ENCODE measurements around the gene LNX1. TPM values are rescaled to one million over a fixed set of nuclear protein-coding genes. Genes with fewer than 3 reads are reported as not detected.

LNX1 gene
- total RNA-seq (2014; rRNA removed; shearing (Covaris generic)), result 5.0 and 5.3 TPM in 2 replicates

- no peak for DNase-seq (ENCODE audit: low read depth)
Measured at GRCh38 chr4:53591372-53591892, at the start of gene LNX1. Gene LNX1 (minus strand): TSS chr4:53591486. CDS start chr4:53574002, 17,484 bp downstream.

- no peak for DNase-seq (ENCODE audit: low read depth)
Measured at GRCh38 chr4:53640576-53641453, 49.5 kb upstream of the LNX1 start.

GRCh38 chr4:53638919-53639318 lies 47.6 kb upstream of the LNX1 start:
- DNase-seq (ENCODE audit: low read depth), result no peak

DNA sequence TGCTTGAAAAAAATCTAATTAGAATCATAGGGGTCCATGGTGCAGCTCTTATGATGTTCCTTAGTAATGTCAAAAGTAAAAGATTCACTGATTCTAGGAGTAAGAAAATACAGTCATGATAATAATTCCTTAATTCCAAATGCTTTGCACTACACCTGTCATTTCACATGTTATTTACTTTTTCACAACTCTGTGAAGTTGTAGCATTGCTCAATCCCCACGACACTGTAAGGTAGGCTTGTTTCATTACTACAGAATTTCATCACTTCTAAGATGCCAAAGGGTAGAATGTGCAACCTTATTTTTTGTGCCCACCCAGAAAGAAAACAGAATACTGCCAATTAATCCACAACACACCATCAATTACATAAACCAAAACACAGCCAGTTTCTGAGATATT lies 46.1 kb upstream of the LNX1 start:
- no peak for DNase-seq (ENCODE audit: low read depth)

DNA sequence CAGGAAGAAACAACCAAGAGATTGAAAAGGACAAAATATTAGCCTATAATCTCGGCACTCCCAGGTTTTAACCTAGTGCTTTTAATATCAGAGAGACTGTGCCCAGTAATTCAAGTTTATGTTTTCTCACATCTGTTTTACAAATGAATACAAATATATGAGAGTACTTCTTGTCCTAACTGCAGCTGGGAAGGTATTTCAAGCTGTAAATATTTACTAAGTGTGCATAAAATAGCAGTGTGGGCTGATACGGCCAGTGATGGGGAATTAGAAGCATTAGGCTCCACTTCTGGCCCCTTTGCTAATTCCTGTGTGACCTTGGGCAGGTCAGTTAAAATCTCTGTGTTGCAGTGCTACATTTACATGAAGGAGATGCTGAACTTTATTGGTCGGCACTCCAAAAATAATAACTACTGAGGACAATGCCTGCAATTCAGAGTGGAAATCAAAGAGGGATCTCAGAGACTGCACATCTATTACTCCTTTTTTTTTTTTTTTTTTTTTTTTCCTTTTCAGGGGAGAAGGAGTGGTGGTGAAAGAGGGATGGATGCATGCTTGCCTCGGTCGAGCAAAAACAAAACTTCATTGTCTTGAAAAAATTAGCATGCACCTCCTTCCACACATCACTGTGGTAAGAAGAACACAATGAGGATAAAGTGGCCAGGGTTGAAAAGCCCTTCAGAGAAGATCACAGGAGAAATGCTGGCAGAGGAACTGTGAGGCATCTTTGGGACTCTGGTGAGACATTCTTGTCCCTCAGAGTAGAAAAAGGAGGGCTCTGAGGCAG lies 44.6 kb upstream of the LNX1 start:
- DNase-seq (ENCODE audit: low read depth), result no peak

- DNase-seq (ENCODE audit: low read depth), result peak; percentile 37
Measured at GRCh38 chr4:53633608-53634007, 42.3 kb upstream of the LNX1 start.

DNA sequence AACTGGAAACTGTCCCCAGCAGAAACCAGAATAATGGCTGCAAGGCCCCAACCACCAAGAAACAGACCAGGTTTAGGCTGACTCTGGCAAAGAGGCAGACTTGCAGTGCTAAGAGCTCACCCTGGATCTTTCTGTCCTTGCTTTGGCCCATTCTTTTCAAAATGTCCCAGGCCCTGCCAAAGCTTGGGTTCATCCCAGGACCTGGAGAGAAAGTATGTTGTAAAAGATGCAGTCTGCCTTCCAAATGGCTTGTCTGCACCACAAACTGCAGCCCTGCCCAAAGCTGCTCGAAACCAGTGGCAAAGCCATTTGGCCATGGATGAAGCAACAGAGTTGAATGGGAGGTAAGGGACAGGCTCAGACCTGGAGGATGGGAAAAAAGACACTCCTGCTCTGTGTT lies 38.0 kb upstream of the LNX1 start:
- no peak for DNase-seq (ENCODE audit: low read depth)

- DNase-seq (ENCODE audit: low read depth), result no peak
Measured at GRCh38 chr4:53626491-53626890, 35.2 kb upstream of the LNX1 start.

DNA sequence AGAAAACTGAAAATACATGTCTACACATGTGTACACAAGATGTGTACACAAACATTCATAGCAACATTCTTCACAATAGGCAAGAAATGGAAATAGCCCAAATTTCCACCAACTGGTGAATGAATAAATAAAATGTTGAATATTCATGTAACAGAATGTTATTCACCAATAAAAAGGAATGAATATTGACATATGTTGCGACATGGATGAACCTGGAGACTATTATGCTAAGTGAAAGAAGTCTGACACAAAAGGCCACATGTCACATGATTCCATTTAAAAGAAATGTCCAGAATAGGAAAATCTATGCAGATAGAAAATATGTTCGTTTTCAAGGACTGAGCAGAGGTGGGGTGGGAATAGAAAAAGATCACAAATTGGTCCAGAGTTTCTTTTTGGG lies 34.6 kb upstream of the LNX1 start:
- DNase-seq (ENCODE audit: low read depth), result no peak

- peak; percentile 58 for DNase-seq (ENCODE audit: low read depth)
Measured at GRCh38 chr4:53622739-53623151, 31.5 kb upstream of the LNX1 start.

- DNase-seq (ENCODE audit: low read depth), result no peak
Measured at GRCh38 chr4:53620956-53621355, 29.7 kb upstream of the LNX1 start.

DNA sequence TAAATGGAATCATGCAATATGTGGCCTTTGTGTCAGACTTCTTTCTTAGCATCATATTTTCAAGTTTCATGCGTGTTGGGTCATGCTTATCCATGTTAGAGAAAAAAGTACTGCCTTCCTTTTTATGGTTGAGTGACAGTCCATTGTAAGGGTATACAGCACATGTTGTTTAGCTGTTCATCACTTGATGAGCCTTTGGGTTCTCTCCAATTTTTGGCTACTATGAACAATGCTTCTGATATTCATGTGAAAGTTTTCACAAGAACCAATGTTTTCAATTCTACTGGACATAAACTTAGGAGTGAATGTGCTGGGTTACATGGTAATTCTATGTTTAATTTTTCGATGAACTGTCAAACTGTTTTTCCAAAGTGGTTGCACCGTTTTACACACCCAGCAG lies 28.1 kb upstream of the LNX1 start:
- DNase-seq (ENCODE audit: low read depth), result no peak

DNA sequence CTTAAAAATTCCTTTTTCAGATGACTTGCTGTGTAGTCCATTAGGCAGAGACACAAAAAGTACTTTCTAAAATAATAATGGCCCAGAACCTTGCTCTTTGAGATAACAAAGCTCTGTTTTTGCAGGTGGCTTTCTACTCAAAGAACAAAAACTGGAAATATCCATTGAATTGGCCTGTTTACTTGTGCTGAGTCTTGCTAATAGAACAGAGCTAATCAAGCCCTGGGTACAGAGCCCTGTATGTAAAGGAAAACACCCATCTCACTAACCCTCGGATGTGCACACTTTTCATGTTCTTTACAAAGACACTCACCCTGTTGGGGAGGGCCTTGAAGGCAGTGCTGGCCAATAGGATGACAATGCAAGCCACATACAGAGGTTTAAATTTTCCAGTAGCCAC lies 27.0 kb upstream of the LNX1 start:
- DNase-seq (ENCODE audit: low read depth), result no peak

GRCh38 chr4:53617101-53617680 lies 25.9 kb upstream of the LNX1 start:
- DNase-seq (ENCODE audit: low read depth), result no peak

GRCh38 chr4:53616219-53616618 lies 24.9 kb upstream of the LNX1 start:
- DNase-seq (ENCODE audit: low read depth), result no peak

- peak; percentile 9 for DNase-seq (ENCODE audit: low read depth)
Measured at GRCh38 chr4:53614591-53614990, 23.3 kb upstream of the LNX1 start.

DNA sequence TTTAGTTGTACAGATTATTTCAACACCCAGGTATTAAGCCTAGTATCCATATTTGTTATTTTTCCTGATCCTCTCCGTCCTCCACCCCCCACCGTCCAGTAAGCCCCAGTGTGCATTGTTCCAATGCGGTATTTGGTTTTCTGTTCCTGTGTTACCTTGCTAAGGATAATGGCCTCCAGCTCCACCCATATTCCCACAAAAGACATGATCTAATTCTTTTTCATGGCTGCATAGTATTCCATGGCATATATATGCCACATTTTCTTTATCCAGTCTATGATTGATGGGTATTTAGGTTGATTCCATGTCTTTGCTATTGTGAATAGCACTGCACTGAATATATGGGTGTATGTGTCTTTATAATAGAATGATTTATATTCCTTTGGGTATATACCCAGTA lies 22.1 kb upstream of the LNX1 start:
- DNase-seq (ENCODE audit: low read depth), result no peak

DNA sequence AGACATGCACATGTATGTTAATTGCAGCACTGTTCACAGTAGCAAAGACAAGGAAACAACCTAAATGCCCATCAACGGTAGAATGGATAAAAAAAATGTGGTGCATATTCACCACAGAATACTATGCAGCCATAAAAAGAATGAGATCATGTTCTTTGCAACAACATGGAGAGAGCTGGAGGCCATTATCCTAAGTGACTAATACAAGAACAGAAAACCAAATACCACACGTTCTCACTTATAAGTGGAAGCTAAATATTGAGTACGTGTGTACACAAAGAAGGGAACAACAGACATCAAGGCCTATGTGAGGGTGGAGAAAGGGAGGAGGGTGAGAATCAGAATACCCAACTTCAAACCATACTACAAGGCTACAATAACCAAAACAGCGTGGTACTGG lies 17.4 kb upstream of the LNX1 start:
- no peak for DNase-seq (ENCODE audit: low read depth)

DNA sequence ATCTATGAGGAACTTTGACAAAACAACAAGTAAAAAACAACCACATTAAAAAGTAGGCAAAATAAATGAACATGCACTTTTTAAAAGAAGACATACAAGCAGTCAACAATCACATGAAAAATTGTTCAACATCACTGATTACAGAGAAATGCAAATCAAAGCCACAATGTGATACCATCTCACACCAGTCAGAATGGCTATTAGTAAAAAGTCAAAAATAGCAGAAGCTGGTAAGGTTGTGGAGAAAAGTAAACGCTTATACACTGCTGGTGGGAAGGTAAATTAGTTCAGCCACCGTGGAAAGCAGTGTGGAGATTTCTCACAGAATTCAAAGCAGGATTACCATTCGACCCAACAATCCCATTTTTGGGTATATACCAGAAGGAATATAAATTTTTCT lies 17.0 kb upstream of the LNX1 start:
- no peak for DNase-seq (ENCODE audit: low read depth)

GRCh38 chr4:53605783-53606182 lies 14.5 kb upstream of the LNX1 start:
- DNase-seq (ENCODE audit: low read depth), result no peak

GRCh38 chr4:53602390-53602789 lies 11.1 kb upstream of the LNX1 start:
- DNase-seq (ENCODE audit: low read depth), result no peak

DNA sequence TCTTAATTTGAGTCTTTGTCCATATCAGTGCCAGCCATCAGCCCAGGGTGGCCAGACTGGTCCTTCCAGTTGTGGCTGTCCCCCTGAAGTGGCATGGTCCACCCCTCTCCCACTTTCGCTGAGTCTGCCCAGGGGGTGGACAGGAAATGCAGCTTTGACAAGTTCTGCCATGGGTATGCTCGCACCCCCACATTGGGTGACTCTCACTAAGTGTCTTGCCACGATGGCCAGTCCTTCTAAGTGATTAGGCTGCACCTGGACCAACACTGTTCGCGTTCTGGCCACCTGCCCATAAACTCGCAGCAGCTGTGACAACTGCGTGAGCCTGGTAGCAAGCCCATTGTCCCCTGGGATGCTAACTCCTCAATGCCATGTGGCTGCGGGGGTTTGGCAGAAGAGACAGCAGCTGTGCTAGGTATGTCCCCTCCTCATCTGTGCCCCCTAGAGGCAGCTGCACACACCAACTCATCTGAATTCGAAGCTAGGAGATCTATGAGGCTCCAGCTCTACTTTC lies 10.0 kb upstream of the LNX1 start:
- peak; percentile 24 for DNase-seq (ENCODE audit: low read depth)

All from RPMI7951 (cell line).